Activated CD4-positive, alpha-beta T cell treated with anti-CD3 and anti-CD28 coated beads, Interleukin-2, amount 10 ng/mL, durations not matched to agents 7 days and 5 days (primary cell): ENCODE measurements around the gene LCORL. TPM values are rescaled to one million over a fixed set of nuclear protein-coding genes. Genes with fewer than 3 reads are reported as not detected.

Source experiments
- CTCF ChIA-PET: fragments of 350-600 bp; sonication (Branson Sonifier 250); formaldehyde crosslinking; loops from one replicate; lab custom pipeline; 2021; ENCODE audit warnings: antibody characterized with exemption; lab: Charles Lee
- POLR2A ChIA-PET: fragments of 350-600 bp; sonication (Branson Sonifier 250); formaldehyde crosslinking; loops from one replicate; lab custom pipeline; 2021; ENCODE audit warnings: antibody characterized with exemption; lab: Charles Lee
- DNase-seq: peaks from one replicate; pipeline ENCODE4 v3.0.0-alpha.2; 2020
- H3K27ac Mint-ChIP-seq: one replicate; pipeline ENCODE4 v1.8.0; 2021; ENCODE audit warnings: mild to moderate bottlenecking, moderate library complexity, mixed read lengths
- H3K27me3 Mint-ChIP-seq: one replicate; pipeline ENCODE4 v1.8.0; 2021; ENCODE audit warnings: mixed read lengths
- H3K36me3 Mint-ChIP-seq: one replicate; pipeline ENCODE4 v1.8.0; 2021; ENCODE audit warnings: low read depth, mixed read lengths
- H3K4me1 Mint-ChIP-seq: one replicate; pipeline ENCODE4 v1.8.0; 2021; ENCODE audit warnings: mixed read lengths
- H3K4me3 Mint-ChIP-seq: one replicate; pipeline ENCODE4 v1.8.0; 2021; ENCODE audit warnings: mild to moderate bottlenecking, moderate library complexity, mixed read lengths
- H3K9me3 Mint-ChIP-seq: one replicate; pipeline ENCODE4 v1.8.0; 2021; ENCODE audit warnings: mixed read lengths
- total RNA-seq, 2 experiments: library from RNA; stranded (reverse); gene quantifications; one replicate each; pipeline ENCODE4 v1.2.3, GENCODE V29; 2021

LCORL gene
- 1 to 10 TPM; 8.0 to 8.4 TPM for total RNA-seq

DNA sequence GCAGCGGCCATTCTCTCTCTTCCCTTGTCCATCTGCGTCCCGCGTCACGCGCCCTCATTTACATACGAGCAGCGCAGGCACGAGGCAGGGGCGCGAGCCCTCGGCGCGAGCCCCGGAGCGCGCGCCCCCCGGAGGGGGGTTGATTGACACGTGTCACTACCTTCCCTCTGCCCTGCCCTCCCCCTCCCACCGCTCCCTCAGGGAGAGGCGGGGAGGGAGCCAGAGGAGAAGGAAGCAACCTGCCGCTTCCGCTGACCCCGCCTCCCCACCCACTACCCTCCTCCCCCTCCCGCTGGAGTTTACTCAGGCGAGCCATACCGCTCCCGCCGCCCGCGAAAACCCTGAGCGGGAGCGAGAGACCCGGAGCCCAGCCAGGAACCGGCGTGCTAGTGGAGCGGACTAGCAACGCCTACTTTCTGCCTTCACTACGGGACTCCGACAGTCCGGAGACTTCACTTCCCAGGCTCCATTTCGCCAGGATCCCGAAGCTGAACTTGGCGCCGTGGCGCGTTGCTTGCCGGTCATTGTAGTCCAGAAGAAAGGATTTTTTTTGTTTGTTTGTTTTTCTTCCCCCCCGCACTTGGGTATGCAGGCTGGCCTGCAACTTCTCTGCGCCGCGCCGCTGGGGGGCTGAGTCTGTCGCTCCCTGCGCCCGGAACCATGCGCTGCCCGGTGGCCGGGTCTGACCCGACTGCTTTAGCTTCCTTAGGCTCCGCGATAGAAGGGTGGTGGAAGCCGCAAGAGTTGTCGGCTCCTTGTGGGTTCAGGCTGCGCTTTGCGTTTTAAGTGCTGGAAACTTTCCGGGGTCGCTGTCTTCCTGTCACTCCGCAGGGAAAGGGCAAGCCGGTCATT lies at the start of gene LCORL:
LCORL (minus strand) TSS at position 36 of the 852 bp plus-strand sequence; CDS start at position 32, 4 bp downstream.
- CTCF ChIA-PET: interaction anchor here (0.5 to 1.4 kb wide), 2 partner anchors 36 to 454 kb away, joined by 3 read pairs; no protein-coding TSS in a partner anchor
- no peaks in the 10 kb centered on the region for H3K9me3 Mint-ChIP-seq
- H3K36me3 Mint-ChIP-seq: no peaks in the 10 kb centered on the region
- H3K27ac Mint-ChIP-seq: peak within 1 kb of the TSS; percentile 87
- DNase-seq: peak; percentile 91
- H3K4me1 Mint-ChIP-seq: peaks cover 23% of the 10 kb centered on the region
- POLR2A ChIA-PET: no interaction called here
- H3K4me3 Mint-ChIP-seq: peak within 1 kb of the TSS; percentile 96
- H3K27me3 Mint-ChIP-seq: peaks cover 50% of the 10 kb centered on the region

DNA sequence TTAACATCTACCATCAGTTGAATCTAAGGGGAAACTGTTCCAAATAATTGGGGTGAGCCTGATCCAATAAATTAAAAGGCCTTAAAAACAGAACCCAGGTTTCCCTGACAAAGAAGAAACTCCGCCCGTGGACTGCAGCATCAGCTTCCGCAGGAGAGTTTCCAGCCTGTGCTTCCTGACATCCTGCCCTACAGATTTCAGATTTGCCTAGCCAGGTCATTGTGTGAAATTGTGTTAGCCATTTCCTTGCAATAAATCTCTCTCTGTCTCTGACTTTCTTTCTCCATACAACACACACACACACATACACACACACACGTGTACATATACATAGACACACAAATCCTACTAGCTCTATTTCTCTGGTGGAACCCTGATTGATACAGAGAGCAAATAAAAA lies 48.3 kb upstream of the LCORL start:
- ChIA-PET POLR2A (no interaction called here), CTCF (no interaction called here)
- Mint-ChIP-seq H3K4me1 (no peaks in the 10 kb centered on the region), H3K27me3 (peaks cover 41% of the 10 kb centered on the region), H3K27ac (no peak overlapping the region), H3K9me3 (peaks cover 3% of the 10 kb centered on the region), H3K4me3 (no peak overlapping the region), H3K36me3 (no peaks in the 10 kb centered on the region)
- DNase-seq: no peak

- POLR2A ChIA-PET: no interaction called here
- Mint-ChIP-seq H3K9me3 (peaks cover 17% of the 10 kb centered on the region), H3K36me3 (peaks cover 2% of the 10 kb centered on the region), H3K4me3 (no peak overlapping the region), H3K4me1 (no peaks in the 10 kb centered on the region), H3K27me3 (peaks cover 55% of the 10 kb centered on the region), H3K27ac (no peak overlapping the region)
- CTCF ChIA-PET: no interaction called here
- DNase-seq: no peak
Observed at GRCh38 chr4:18067031-18067430, 45.5 kb upstream of the LCORL start.

DNA sequence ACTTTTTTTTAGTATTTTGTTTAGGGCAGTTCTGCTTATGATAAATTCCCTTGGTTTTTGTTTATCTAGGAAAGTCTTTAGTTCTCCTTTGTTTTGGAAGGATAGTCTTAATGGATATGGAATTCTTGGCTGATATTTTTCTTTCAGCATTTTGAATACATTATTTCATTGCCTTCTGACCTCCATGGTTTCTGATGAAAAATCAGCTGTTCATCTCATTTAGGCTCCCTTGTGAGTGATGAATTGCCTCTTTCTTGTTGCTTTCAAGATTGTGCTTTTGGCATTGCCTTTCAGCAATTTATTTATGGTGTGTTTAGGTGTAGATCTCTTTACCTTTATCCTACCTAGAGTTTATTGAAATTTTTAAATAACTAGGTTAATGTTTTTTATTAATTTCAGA lies 41.5 kb upstream of the LCORL start:
- peaks cover 49% of the 10 kb centered on the region for H3K27me3 Mint-ChIP-seq
- H3K27ac Mint-ChIP-seq: no peak overlapping the region
- DNase-seq: no peak
- POLR2A ChIA-PET: no interaction called here
- H3K9me3 Mint-ChIP-seq: peaks cover 17% of the 10 kb centered on the region
- peaks cover 2% of the 10 kb centered on the region for H3K36me3 Mint-ChIP-seq
- CTCF ChIA-PET: no interaction called here
- H3K4me1 Mint-ChIP-seq: peaks cover 2% of the 10 kb centered on the region
- H3K4me3 Mint-ChIP-seq: no peak overlapping the region

DNA sequence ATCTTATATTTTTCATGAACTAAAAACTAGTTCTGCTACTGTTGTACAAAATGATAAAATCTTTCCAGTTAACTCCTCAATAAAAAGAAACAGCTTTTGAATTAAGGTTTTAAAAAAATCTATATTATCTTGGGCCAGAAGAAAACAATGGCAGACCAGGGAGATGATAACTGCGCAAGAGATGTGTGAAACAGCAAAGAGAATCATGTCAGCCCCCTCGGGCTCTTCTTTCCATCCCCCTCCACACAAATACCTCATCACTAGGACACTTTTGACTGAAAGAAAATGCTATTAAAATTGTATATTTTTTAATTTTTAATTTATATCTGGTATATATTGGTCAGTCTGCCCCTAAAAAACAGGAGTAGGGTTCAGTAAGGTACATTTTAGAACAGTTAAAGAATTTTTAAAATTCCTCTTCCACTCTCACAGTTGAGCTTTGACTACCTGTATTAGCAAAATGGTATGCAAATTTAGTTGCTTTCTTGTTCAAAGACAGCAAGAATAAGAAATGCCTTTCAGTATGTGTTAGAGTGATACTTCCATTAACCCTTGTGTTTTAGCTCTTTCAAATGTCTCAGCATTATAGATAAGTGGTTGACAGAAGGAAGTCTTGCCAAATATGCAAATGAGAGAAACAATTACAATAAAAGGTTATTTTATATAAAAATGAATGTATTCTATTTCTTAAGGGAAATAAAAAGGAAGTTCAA lies 36.4 kb upstream of the LCORL start:
- Mint-ChIP-seq H3K4me3 (no peak overlapping the region), H3K27me3 (peaks cover 56% of the 10 kb centered on the region), H3K9me3 (peaks cover 3% of the 10 kb centered on the region), H3K27ac (no peak overlapping the region), H3K36me3 (no peaks in the 10 kb centered on the region), H3K4me1 (peaks cover 19% of the 10 kb centered on the region)
- ChIA-PET POLR2A (no interaction called here), CTCF (interaction anchor here (1.0 kb wide), 1 partner anchor 36 kb away, joined by 3 read pairs; the partner anchor contains the start of gene LCORL)
- no peak for DNase-seq

- H3K36me3 Mint-ChIP-seq: no peaks in the 10 kb centered on the region
- H3K27me3 Mint-ChIP-seq: peaks cover 54% of the 10 kb centered on the region
- POLR2A ChIA-PET: no interaction called here
- peaks cover 19% of the 10 kb centered on the region for H3K4me1 Mint-ChIP-seq
- peak; percentile 10 for DNase-seq
- CTCF ChIA-PET: interaction anchor here (0.7 kb wide), 1 partner anchor 208 kb away, joined by 3 read pairs; no protein-coding TSS in a partner anchor
- no peaks in the 10 kb centered on the region for H3K9me3 Mint-ChIP-seq
- H3K27ac Mint-ChIP-seq: no peak overlapping the region
- no peak overlapping the region for H3K4me3 Mint-ChIP-seq
Observed at GRCh38 chr4:18056030-18056429, 34.5 kb upstream of the LCORL start.

DNA sequence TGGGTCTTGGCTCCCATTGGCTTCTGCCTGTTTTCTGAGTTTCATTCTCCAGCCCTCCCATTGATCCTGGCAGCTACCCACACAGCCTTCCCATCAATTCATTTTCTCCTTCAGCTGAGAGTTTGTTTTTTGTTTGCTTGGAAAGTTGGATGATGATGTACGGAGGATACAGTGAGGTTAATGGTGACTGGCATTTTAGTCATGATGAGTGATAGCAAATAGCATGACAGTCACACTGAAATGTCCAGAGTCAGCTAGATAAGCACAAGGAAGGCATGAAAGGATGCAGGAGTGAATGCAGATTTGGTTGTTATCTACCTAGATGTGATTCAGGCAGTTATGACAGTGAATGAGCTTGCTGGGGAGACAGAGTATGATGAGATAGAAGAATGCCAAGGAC lies 30.6 kb upstream of the LCORL start:
- H3K9me3 Mint-ChIP-seq: no peaks in the 10 kb centered on the region
- H3K36me3 Mint-ChIP-seq: no peaks in the 10 kb centered on the region
- CTCF ChIA-PET: no interaction called here
- POLR2A ChIA-PET: no interaction called here
- H3K4me3 Mint-ChIP-seq: no peak overlapping the region
- H3K4me1 Mint-ChIP-seq: peaks cover 9% of the 10 kb centered on the region
- H3K27me3 Mint-ChIP-seq: peaks cover 39% of the 10 kb centered on the region
- no peak overlapping the region for H3K27ac Mint-ChIP-seq
- no peak for DNase-seq

GRCh38 chr4:18051281-18051680 lies 29.7 kb upstream of the LCORL start:
- CTCF ChIA-PET: no interaction called here

GRCh38 chr4:18050448-18050847 lies 28.9 kb upstream of the LCORL start:
- Mint-ChIP-seq H3K4me3 (no peak overlapping the region), H3K36me3 (no peaks in the 10 kb centered on the region), H3K9me3 (no peaks in the 10 kb centered on the region), H3K4me1 (no peaks in the 10 kb centered on the region), H3K27ac (no peak overlapping the region), H3K27me3 (peaks cover 29% of the 10 kb centered on the region)
- POLR2A ChIA-PET: no interaction called here
- no peak for DNase-seq
- CTCF ChIA-PET: no interaction called here

More at GRCh38 chr4:18051281-18051680, 29.7 kb upstream of the LCORL start:
- Mint-ChIP-seq H3K4me3 (no peak overlapping the region), H3K4me1 (peaks cover 5% of the 10 kb centered on the region), H3K9me3 (no peaks in the 10 kb centered on the region), H3K27me3 (peaks cover 36% of the 10 kb centered on the region), H3K36me3 (no peaks in the 10 kb centered on the region), H3K27ac (no peak overlapping the region)
- DNase-seq: no peak
- POLR2A ChIA-PET: no interaction called here

- ChIA-PET POLR2A (no interaction called here), CTCF (no interaction called here)
- Mint-ChIP-seq H3K9me3 (no peaks in the 10 kb centered on the region), H3K27me3 (peaks cover 25% of the 10 kb centered on the region), H3K27ac (no peak overlapping the region), H3K4me3 (no peak overlapping the region), H3K4me1 (no peaks in the 10 kb centered on the region), H3K36me3 (no peaks in the 10 kb centered on the region)
- no peak for DNase-seq
Observed at GRCh38 chr4:18049446-18049845, 27.9 kb upstream of the LCORL start.

DNA sequence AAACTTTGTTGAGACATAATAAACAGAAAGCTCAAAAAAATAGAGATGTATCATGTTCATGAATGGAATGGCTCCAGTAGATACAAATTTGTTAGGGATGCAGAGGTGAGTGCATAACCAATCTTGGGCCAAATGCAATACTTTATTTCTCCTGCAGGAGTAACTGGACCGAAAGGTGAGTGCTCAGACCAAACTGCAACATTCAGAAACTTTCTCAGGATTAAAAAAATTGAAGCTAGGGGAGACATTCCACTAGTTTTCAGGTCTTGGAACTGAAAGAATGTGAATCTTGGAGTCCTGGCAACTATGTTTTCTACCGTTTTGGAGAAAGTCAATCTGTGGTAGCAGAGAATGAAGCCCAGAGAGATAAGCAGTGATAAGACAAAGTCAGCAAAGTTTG lies 21.2 kb upstream of the LCORL start:
- ChIA-PET POLR2A (no interaction called here), CTCF (interaction anchor here (0.7 kb wide), 1 partner anchor 18 kb away, joined by 3 read pairs; no protein-coding TSS in a partner anchor)
- no peaks in the 10 kb centered on the region for H3K4me1 Mint-ChIP-seq
- no peak overlapping the region for H3K4me3 Mint-ChIP-seq
- H3K9me3 Mint-ChIP-seq: no peaks in the 10 kb centered on the region
- H3K36me3 Mint-ChIP-seq: no peaks in the 10 kb centered on the region
- DNase-seq: no peak
- H3K27me3 Mint-ChIP-seq: peaks cover 20% of the 10 kb centered on the region
- no peak overlapping the region for H3K27ac Mint-ChIP-seq

DNA sequence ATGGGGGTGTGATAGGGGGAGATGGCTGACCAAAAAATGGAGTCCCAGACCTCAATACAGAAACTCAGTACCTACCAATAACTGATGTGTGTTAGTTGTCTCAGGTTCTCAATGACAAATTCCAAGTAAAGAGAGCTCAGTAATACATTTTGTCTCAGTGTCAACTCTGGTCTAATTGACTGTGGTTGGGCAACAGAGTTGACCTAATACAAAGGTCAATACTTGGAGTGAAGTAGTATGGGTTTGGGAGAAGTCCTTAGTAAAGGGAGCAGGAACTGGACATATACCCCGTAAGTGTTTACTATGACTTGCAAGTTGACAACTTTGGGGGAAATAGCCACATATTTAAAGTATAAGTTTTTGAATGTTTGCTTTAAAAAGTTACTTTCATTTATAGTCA lies 20.5 kb upstream of the LCORL start:
- H3K4me3 Mint-ChIP-seq: no peak overlapping the region
- ChIA-PET POLR2A (no interaction called here), CTCF (no interaction called here)
- no peaks in the 10 kb centered on the region for H3K36me3 Mint-ChIP-seq
- no peaks in the 10 kb centered on the region for H3K4me1 Mint-ChIP-seq
- H3K27ac Mint-ChIP-seq: no peak overlapping the region
- peaks cover 22% of the 10 kb centered on the region for H3K27me3 Mint-ChIP-seq
- DNase-seq: no peak
- no peaks in the 10 kb centered on the region for H3K9me3 Mint-ChIP-seq

DNA sequence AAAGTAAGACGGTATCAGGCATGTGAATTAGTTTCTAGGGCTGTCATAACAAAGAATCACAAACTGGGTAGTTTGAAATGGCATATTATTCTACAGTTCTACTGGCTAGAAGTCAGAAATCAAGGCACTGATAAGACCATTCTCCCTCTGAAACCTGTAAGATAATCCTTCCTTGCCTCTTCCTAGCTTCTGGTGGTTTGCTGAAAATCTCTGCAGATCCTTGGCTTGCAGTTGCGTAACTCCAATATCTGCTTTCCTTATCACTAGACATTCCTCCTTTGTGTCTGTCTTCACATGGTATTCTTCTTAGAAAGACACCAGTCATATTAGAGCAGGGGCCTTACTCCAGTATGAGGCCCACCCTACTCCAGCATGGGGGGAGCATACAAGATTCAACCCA lies 19.6 kb upstream of the LCORL start:
- Mint-ChIP-seq H3K9me3 (no peaks in the 10 kb centered on the region), H3K36me3 (no peaks in the 10 kb centered on the region), H3K27me3 (peaks cover 24% of the 10 kb centered on the region), H3K27ac (no peak overlapping the region), H3K4me1 (no peaks in the 10 kb centered on the region), H3K4me3 (no peak overlapping the region)
- DNase-seq: no peak
- ChIA-PET POLR2A (no interaction called here), CTCF (no interaction called here)
